Measurements from ENCODE around the gene SIVA1.

The SIVA1 gene

DNA sequence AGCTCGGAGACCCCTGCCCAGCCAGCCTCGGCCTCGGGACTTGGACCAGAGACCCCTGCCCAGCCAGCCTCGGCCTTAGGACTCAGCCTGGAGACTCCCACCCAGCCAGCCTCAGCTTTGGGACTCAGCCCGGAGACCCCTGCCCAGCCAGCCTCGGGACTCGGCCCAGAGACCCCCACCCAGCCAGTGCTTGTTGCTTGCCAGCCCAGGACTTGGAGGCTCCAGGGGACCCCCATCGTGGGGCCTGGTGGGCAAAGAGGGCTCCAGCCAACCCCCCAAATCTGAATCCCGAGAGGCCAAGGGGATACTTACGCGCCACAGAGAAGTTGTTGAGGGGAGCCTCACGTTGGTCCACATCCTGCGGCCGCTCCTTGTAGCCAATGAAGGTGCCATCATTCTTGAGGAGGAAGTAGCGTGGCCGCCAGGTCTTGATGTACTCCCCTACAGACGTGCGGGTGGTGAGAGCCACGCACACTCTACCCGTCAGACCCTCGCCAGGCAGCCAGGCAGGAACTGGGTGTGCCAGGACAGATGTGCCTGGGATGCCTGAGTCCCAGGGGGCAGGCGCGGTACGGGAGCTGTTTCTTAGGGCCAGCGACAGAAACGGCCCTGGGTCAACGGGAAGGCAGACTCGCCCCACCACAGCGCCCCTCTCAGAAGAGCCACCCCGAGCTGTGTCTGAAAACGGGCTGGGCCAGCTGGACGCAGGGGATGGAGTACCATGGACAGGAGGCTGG is 27.0 kb downstream of the SIVA1 start:
- Histone ChIP-seq H3K9me3 (ENCODE audit: insufficient read depth, low read length) (no peaks in the 10 kb centered on the region), H3K79me2 (ENCODE audit: insufficient read depth, low read length) (no peaks in the 10 kb centered on the region), H3K27me3 (ENCODE audit: low read length) (no peaks in the 10 kb centered on the region), H3F3A (ENCODE audit: insufficient read depth) (no peaks in the 10 kb centered on the region), H3K4me2 (ENCODE audit: low read depth, low read length, poor library complexity, severe bottlenecking) (no peak overlapping the region), H3K4me3 (ENCODE audit: insufficient read depth, low read length, poor library complexity, severe bottlenecking) (no peak overlapping the region), H3K9me2 (replicated peaks; ENCODE audit: insufficient read depth, low read length) (no peaks in the 10 kb centered on the region), H2AFZ (ENCODE audit: low read depth, low read length, severe bottlenecking) (no peak overlapping the region), H4K20me1 (ENCODE audit: low read depth, low read length) (no peaks in the 10 kb centered on the region), H3K27ac (ENCODE audit: low read depth, low read length) (no peak overlapping the region), H3K36me3 (ENCODE audit: low read length) (no peaks in the 10 kb centered on the region), H3K9ac (ENCODE audit: low read length) (no peak overlapping the region)
- no peak for TF ChIP-seq EZH2phosphoT487 (conservative IDR thresholded peaks at IDR 0.05; ENCODE audit: low read length)
- no peak for TF ChIP-seq CTCF (IDR thresholded peaks at IDR 0.05; ENCODE audit: insufficient read depth, low read length, poor library complexity, severe bottlenecking)

GRCh38 chr14:104780513-104781030 is 27.6 kb downstream of the SIVA1 start:
- H3K4me3 ChIP-seq (ENCODE audit: insufficient read depth, low read length, poor library complexity, severe bottlenecking) = no peak overlapping the region
- no peaks in the 10 kb centered on the region for H4K20me1 ChIP-seq (ENCODE audit: low read depth, low read length)
- no peak overlapping the region for H3K9ac ChIP-seq (ENCODE audit: low read length)
- H3K9me2 ChIP-seq (replicated peaks; ENCODE audit: insufficient read depth, low read length) = no peaks in the 10 kb centered on the region
- H3K27ac ChIP-seq (ENCODE audit: low read depth, low read length) = no peak overlapping the region
- H3K27me3 ChIP-seq (ENCODE audit: low read length) = no peaks in the 10 kb centered on the region
- TF ChIP-seq CTCF (IDR thresholded peaks at IDR 0.05; ENCODE audit: insufficient read depth, low read length, poor library complexity, severe bottlenecking) = no peak
- no peak for TF ChIP-seq EZH2phosphoT487 (conservative IDR thresholded peaks at IDR 0.05; ENCODE audit: low read length)
- no peak overlapping the region for H2AFZ ChIP-seq (ENCODE audit: low read depth, low read length, severe bottlenecking)
- H3K36me3 ChIP-seq (ENCODE audit: low read length) = no peaks in the 10 kb centered on the region
- no peaks in the 10 kb centered on the region for H3F3A ChIP-seq (ENCODE audit: insufficient read depth)
- H3K79me2 ChIP-seq (ENCODE audit: insufficient read depth, low read length) = no peaks in the 10 kb centered on the region
- no peaks in the 10 kb centered on the region for H3K9me3 ChIP-seq (ENCODE audit: insufficient read depth, low read length)
- no peak overlapping the region for H3K4me2 ChIP-seq (ENCODE audit: low read depth, low read length, poor library complexity, severe bottlenecking)

DNA sequence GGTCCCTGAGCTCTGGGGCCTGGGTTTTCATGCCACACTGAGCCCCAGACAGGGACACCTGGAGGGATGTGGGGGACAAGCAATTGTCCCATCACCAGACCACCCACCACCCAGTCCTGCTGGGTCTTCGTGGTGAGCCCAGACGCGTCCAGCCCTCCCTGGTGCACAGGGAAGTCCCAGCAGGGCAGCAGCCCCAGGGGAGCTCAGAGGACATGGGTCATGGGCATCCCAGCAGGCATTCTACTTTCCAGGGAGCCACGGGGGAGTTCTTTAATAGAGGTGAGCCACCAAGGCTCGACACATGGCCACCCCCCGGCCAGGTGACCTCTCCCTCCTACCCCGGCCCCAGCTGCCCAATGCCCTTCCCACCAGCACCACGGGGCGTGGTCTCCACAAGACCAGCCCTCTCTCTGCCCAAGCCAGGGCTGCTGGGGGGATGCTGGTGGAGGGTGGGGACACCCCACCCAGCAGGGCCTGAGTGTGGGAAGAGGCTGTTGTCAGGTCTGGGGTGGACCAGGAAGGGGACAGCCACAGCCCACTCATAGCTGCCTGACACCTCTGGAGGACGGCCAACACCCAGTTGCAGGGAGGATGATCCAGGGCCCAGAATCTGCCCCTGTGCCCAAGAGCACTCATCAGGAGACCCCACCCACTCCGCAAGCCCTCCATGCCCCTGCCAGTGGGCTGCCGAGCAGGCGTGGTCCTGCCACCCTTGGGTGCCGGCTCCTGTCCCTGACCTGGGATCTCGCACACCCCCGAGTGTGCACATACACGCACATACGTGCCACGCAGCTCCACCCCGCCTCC is 28.5 kb downstream of the SIVA1 start:
- no peak overlapping the region for H3K4me3 ChIP-seq (ENCODE audit: insufficient read depth, low read length, poor library complexity, severe bottlenecking)
- no peaks in the 10 kb centered on the region for H3K79me2 ChIP-seq (ENCODE audit: insufficient read depth, low read length)
- no peaks in the 10 kb centered on the region for H3K27me3 ChIP-seq (ENCODE audit: low read length)
- no peak overlapping the region for H3K27ac ChIP-seq (ENCODE audit: low read depth, low read length)
- H4K20me1 ChIP-seq (ENCODE audit: low read depth, low read length) = no peaks in the 10 kb centered on the region
- no peak overlapping the region for H2AFZ ChIP-seq (ENCODE audit: low read depth, low read length, severe bottlenecking)
- H3K9me3 ChIP-seq (ENCODE audit: insufficient read depth, low read length) = no peaks in the 10 kb centered on the region
- no peak overlapping the region for H3K9ac ChIP-seq (ENCODE audit: low read length)
- H3K9me2 ChIP-seq (replicated peaks; ENCODE audit: insufficient read depth, low read length) = no peaks in the 10 kb centered on the region
- no peaks in the 10 kb centered on the region for H3F3A ChIP-seq (ENCODE audit: insufficient read depth)
- TF ChIP-seq CTCF (IDR thresholded peaks at IDR 0.05; ENCODE audit: insufficient read depth, low read length, poor library complexity, severe bottlenecking) = no peak
- no peak for TF ChIP-seq EZH2phosphoT487 (conservative IDR thresholded peaks at IDR 0.05; ENCODE audit: low read length)
- H3K4me2 ChIP-seq (ENCODE audit: low read depth, low read length, poor library complexity, severe bottlenecking) = no peak overlapping the region
- no peaks in the 10 kb centered on the region for H3K36me3 ChIP-seq (ENCODE audit: low read length)

Data from SU-DHL-6 (cell line).